Measurements from ENCODE around the gene ZNF141.
"Not testable (repeated sequence)": the region's sequence is repeated elsewhere in the genome, so short reads cannot be mapped to it uniquely, and the experiment has no call there.

Gene ZNF141

GRCh38 chr4:385934-386707 is 48.5 kb downstream of the ZNF141 start:
- no peak for DNase-seq

GRCh38 chr4:386708-387105 is 49.1 kb downstream of the ZNF141 start:
- no peak for DNase-seq

GRCh38 chr4:404006-404405 is 66.4 kb downstream of the ZNF141 start:
- DNase-seq: no peak

- DNase-seq: not testable (repeated sequence)
Observed at GRCh38 chr4:408321-408720, 70.7 kb downstream of the ZNF141 start.

- no peak for DNase-seq
Observed at GRCh38 chr4:422587-422986, 85.0 kb downstream of the ZNF141 start.

Data from effector CD4-positive, alpha-beta T cell (primary cell).